Endodermal cell (in vitro differentiated cells): ENCODE results near the gene GYPB. TPM values are rescaled to one million over a fixed set of nuclear protein-coding genes. Genes with fewer than 3 reads are reported as not detected.
A peak's percentile ranks its signal among the peaks of the same experiment; 100 is the strongest.
"Not testable (repeated sequence)": the region's sequence is repeated elsewhere in the genome, so short reads cannot be mapped to it uniquely, and the experiment has no call there.

Experiments used
- DNase-seq: peaks from one replicate; pipeline ENCODE4 v3.0.0-alpha.2; 2017
- H3K27ac ChIP-seq: 2 replicates; pipeline ENCODE4 v1.5.1; 2013; ENCODE audit warnings: mild to moderate bottlenecking, low read depth, low read length, moderate library complexity
- H3K27me3 ChIP-seq: 2 replicates; pipeline ENCODE4 v1.6.1; 2013; ENCODE audit warnings: mild to moderate bottlenecking, low read length, moderate library complexity; ENCODE audit not compliant: insufficient read depth, control insufficient read depth, poor library complexity, severe bottlenecking
- H3K36me3 ChIP-seq: 2 replicates; pipeline ENCODE4 v1.7.0; 2013; ENCODE audit warnings: mild to moderate bottlenecking, low read length, moderate library complexity; ENCODE audit not compliant: control insufficient read depth, insufficient read depth
- H3K4me1 ChIP-seq: one replicate; pipeline ENCODE4 v1.7.0; 2013; ENCODE audit warnings: low read length; ENCODE audit not compliant: control insufficient read depth, insufficient read depth
- H3K4me3 ChIP-seq: 2 replicates; pipeline ENCODE4 v1.5.1; 2013; ENCODE audit warnings: mild to moderate bottlenecking, low read length, moderate library complexity
- H3K9ac ChIP-seq: 2 replicates; pipeline ENCODE4 v1.6.1; 2013; ENCODE audit warnings: mild to moderate bottlenecking, low read length, moderate library complexity; ENCODE audit not compliant: poor library complexity, severe bottlenecking; ENCODE audit errors: extremely low read depth
- H3K9me3 ChIP-seq: 2 replicates; pipeline ENCODE4 v1.6.1; 2013; ENCODE audit warnings: mild to moderate bottlenecking, low read length, moderate library complexity; ENCODE audit not compliant: control insufficient read depth
- H3K27ac Mint-ChIP-seq: 2 replicates; pipeline ENCODE4 v1.8.0; 2020; ENCODE audit warnings: mixed read lengths
- H3K27me3 Mint-ChIP-seq: 2 replicates; pipeline ENCODE4 v1.8.0; 2021; ENCODE audit warnings: mild to moderate bottlenecking, mixed read lengths; ENCODE audit not compliant: insufficient read depth
- H3K36me3 Mint-ChIP-seq: 2 replicates; pipeline ENCODE4 v1.8.0; 2020; ENCODE audit warnings: low read depth, mixed read lengths
- H3K4me1 Mint-ChIP-seq: 2 replicates; pipeline ENCODE4 v1.8.0; 2020; ENCODE audit warnings: mixed read lengths
- H3K4me3 Mint-ChIP-seq: 2 replicates; pipeline ENCODE4 v1.8.0; 2020; ENCODE audit warnings: mild to moderate bottlenecking, moderate library complexity, mixed read lengths
- H3K9me3 Mint-ChIP-seq: 2 replicates; pipeline ENCODE4 v1.8.0; 2020; ENCODE audit warnings: mild to moderate bottlenecking, mixed read lengths
- WGBS, 2 experiments: methylation state at CpG; one replicate each; pipeline versions ENCODE4 v1.1.5 to v1.1.7; 2013; ENCODE audit warnings: missing lambda C conversion rate in 2 of 2, mixed read lengths in 1 of 2; ENCODE audit not compliant: insufficient coverage in 1 of 2, insufficient read length in 1 of 2; 5-methylcytosine and 5-hydroxymethylcytosine counted together
- total RNA-seq, 2 donors: library from RNA; stranded (reverse); fragmentation: NEBNext Ultra II Directional in 1 of 2; extraction: Animal tissue kit (Norgen Biotek cat#: 25700) in 1 of 2; gene quantifications; 2 replicates in 1 of 2; 3 replicates in 1 of 2; pipeline ENCODE4 v1.2.1, GENCODE V29; 2021
- TF ChIP-seq, protein P1 (sequence below): fragments of 200-600 bp; sonication (generic); conservative IDR thresholded peaks from 2 replicates; pipeline ENCODE4 v1.5.0; 2021; ENCODE audit warnings: antibody characterized with exemption, mild to moderate bottlenecking

The GYPB gene
- total RNA-seq, 2 donors from 2014 or later, result 1.2 to 1.5 TPM

DNA sequence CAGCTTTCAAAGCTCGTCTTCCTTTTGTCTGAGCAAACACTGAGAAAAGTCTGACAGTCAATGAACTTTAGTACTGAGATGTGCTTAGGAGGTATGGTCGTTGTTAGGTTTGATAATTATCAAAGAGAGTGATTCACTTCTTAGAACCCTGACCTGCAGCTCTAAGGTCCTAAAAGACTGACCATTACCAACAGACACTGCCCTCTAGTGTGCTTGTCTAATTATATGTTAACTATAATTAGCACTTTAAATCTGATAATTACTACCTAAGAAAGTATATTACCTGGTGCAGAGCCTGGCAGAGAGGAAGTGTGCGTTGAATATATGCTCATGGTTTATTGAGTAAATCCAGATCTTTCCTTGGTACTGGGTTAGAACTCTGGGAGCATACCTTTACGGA is 38.4 kb downstream of the GYPB start:
- H3K36me3 ChIP-seq, H3K4me3 Mint-ChIP-seq, H3K27me3 ChIP-seq, H3K4me1 ChIP-seq, H3K27ac Mint-ChIP-seq, H3K36me3 Mint-ChIP-seq, H3K9me3 Mint-ChIP-seq, DNase-seq, H3K4me3 ChIP-seq, H3K27me3 Mint-ChIP-seq, H3K27ac ChIP-seq, H3K9ac ChIP-seq, H3K9me3 ChIP-seq: not testable (repeated sequence)
- peaks cover 20% of the 10 kb centered on the region for H3K4me1 Mint-ChIP-seq
- 43 to 72% methylated on average over 1 to 3 of the region's 4 CpGs for WGBS, 2 experiments
- TF ChIP-seq, protein P1, sequence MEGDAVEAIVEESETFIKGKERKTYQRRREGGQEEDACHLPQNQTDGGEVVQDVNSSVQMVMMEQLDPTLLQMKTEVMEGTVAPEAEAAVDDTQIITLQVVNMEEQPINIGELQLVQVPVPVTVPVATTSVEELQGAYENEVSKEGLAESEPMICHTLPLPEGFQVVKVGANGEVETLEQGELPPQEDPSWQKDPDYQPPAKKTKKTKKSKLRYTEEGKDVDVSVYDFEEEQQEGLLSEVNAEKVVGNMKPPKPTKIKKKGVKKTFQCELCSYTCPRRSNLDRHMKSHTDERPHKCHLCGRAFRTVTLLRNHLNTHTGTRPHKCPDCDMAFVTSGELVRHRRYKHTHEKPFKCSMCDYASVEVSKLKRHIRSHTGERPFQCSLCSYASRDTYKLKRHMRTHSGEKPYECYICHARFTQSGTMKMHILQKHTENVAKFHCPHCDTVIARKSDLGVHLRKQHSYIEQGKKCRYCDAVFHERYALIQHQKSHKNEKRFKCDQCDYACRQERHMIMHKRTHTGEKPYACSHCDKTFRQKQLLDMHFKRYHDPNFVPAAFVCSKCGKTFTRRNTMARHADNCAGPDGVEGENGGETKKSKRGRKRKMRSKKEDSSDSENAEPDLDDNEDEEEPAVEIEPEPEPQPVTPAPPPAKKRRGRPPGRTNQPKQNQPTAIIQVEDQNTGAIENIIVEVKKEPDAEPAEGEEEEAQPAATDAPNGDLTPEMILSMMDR, result peak; percentile 43

DNA sequence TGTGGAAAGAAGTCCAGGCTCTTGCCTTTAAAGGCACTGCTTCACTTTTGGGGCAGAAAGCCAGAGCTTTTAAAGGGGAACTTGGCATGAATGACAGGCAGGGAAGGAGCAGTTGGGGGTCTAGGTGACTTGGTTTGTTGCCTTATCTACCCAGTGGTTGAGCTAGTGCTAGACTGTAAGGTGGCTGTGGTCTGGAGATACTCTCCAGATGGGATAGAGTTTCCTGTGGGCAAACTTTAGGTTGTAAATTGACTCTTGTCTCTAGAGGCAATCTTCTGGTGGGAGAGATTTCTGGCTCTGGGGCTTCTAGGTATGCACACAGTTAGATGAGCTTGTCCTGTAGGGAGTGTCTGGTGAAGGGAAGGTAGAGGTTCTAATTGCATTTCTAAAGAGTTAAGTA is 43.7 kb downstream of the GYPB start:
- not testable (repeated sequence) for H3K27me3 Mint-ChIP-seq, H3K27me3 ChIP-seq, H3K36me3 Mint-ChIP-seq, H3K4me1 ChIP-seq, H3K9me3 ChIP-seq, H3K4me3 Mint-ChIP-seq, H3K27ac ChIP-seq, H3K9me3 Mint-ChIP-seq, H3K4me1 Mint-ChIP-seq, H3K4me3 ChIP-seq, H3K36me3 ChIP-seq, H3K9ac ChIP-seq
- peak overlapping the region; percentile 79 for H3K27ac Mint-ChIP-seq
- DNase-seq, result peak; percentile 57

DNA sequence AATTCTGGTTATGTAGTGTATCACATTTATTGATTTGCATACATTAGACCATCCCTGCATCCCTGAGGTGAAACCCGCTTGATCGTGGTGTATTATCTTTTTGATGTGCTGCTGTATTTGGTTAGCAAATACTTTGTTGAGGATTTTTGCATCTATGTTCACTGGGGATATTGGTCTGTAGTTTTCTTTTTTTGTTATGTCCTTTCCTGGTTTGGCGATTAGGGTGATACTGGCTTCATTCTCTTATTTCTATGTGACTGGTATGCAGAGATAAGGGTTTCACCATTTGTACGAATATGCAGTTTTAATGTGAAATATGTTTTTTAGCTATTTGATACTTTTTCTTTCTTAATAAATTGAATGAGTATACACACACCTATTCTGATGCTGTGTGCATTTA is 45.2 kb downstream of the GYPB start:
- H3K9ac ChIP-seq, H3K4me1 Mint-ChIP-seq, H3K27ac Mint-ChIP-seq, H3K4me1 ChIP-seq, H3K9me3 Mint-ChIP-seq, H3K4me3 ChIP-seq, H3K27ac ChIP-seq, H3K36me3 ChIP-seq, H3K36me3 Mint-ChIP-seq, H3K27me3 Mint-ChIP-seq, H3K27me3 ChIP-seq, H3K9me3 ChIP-seq, DNase-seq, H3K4me3 Mint-ChIP-seq: not testable (repeated sequence)
- 86% methylated on average over 4 of the region's 4 CpGs; no CpG with 5 or more reads in 1 of the 2 experiments for WGBS, 2 experiments

DNA sequence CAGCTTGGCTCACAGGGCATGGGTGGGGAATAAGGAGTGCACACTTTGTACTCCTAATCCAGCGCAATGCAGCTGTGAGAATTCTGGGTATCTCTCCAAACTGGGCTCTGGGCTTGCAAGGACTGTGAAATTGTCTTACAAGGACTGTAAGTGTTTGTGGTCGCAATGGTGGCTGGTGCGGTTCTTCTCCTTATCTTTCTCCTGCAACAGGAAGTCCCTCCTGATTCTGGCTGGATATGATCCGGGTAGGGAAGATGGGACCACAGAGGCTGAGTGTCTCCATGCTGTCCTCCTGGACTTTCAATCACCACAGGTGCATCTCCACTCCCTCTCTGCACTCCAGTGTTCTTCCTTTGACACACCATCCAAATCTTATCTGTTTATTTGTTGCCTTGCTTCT is 58.1 kb downstream of the GYPB start:
- no peak overlapping the region for H3K9ac ChIP-seq
- no peaks in the 10 kb centered on the region for H3K36me3 ChIP-seq
- TF ChIP-seq, protein P1, result no peak
- DNase-seq, result no peak
- no peaks in the 10 kb centered on the region for H3K9me3 ChIP-seq
- Mint-ChIP-seq H3K27ac (no peak overlapping the region), H3K4me3 (no peak overlapping the region), H3K27me3 (no peaks in the 10 kb centered on the region), H3K9me3 (no peaks in the 10 kb centered on the region), H3K4me1 (no peaks in the 10 kb centered on the region), H3K36me3 (no peaks in the 10 kb centered on the region)
- WGBS, 2 experiments, result 98 to 100% methylated on average over 3 to 4 of the region's 4 CpGs
- H3K27me3 ChIP-seq, result no peaks in the 10 kb centered on the region
- no peak overlapping the region for H3K27ac ChIP-seq
- H3K4me3 ChIP-seq, result no peak overlapping the region
- no peaks in the 10 kb centered on the region for H3K4me1 ChIP-seq

DNA sequence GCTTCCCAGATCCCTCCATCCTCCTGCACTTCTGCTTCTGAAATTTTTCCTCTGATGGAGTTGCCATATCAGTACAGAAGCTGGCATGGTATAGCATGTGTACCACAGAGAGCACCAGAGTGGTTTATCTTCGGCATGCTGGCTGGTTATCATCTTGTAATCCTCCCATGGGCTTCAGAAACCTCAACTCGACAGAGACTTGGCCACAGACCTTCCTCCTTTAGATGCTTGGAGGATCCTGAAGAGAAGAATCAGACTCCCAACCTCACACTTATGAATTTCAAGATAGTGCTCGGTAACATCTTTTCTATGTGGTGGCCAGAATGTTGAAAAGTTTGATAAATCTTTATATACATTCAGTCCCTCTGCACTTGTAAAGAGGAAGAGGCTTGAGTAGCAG is 63.9 kb downstream of the GYPB start:
- H3K4me1 ChIP-seq, H3K27ac ChIP-seq, DNase-seq, H3K36me3 ChIP-seq, H3K4me3 Mint-ChIP-seq, H3K9ac ChIP-seq, H3K36me3 Mint-ChIP-seq, H3K27me3 ChIP-seq, H3K4me1 Mint-ChIP-seq, H3K27me3 Mint-ChIP-seq, H3K27ac Mint-ChIP-seq, H3K4me3 ChIP-seq: not testable (repeated sequence)
- H3K9me3 ChIP-seq, result peaks cover 15% of the 10 kb centered on the region
- 92 to 100% methylated on average over 1 to 3 of the region's 3 CpGs for WGBS, 2 experiments
- H3K9me3 Mint-ChIP-seq, result peaks cover 27% of the 10 kb centered on the region

DNA sequence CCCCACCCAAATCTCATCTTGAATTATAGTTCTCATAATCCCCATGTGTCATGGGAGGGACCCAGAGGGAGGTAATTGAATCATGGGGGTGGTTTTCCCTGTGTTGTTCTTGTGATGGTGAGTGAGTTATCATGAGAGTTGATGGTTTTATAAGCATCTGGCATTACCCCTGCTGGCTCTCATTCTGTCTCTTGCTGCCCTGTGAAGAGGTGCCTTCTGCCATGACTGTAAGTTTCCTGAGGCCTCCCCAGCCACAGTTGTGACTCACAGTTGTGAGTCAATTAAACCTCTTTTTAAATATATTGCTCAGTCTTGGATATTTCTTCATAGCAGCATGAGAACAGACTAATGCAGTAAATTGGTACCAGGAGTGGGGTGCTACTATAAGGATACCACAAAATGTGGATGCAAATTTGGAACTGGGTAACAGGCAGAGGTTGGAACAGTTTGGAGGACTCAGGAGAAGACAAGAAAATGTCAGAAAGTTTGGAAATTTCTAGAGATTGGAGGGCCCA is 67.7 kb downstream of the GYPB start:
- peaks cover 27% of the 10 kb centered on the region for H3K9me3 Mint-ChIP-seq
- not testable (repeated sequence) for DNase-seq, H3K4me1 ChIP-seq, H3K27me3 Mint-ChIP-seq, H3K36me3 Mint-ChIP-seq, H3K36me3 ChIP-seq, H3K9ac ChIP-seq, H3K4me1 Mint-ChIP-seq, H3K27ac Mint-ChIP-seq, H3K27me3 ChIP-seq, H3K27ac ChIP-seq, H3K4me3 ChIP-seq, H3K4me3 Mint-ChIP-seq
- peaks cover 15% of the 10 kb centered on the region for H3K9me3 ChIP-seq
